Measurements from ENCODE around the gene RTEL1.
A peak's percentile ranks its signal among the peaks of the same experiment; 100 is the strongest.
"Not testable (repeated sequence)": the region's sequence is repeated elsewhere in the genome, so short reads cannot be mapped to it uniquely, and the experiment has no call there.

RTEL1 gene

GRCh38 chr20:63648895-63649589, 9.1 kb upstream of the RTEL1 start:
- Histone ChIP-seq H3K9me3 (ENCODE audit: control insufficient read depth, insufficient read depth, low read depth, low read length) (no peaks in the 10 kb centered on the region), H3K4me1 (ENCODE audit: control insufficient read depth, insufficient read depth, low read length) (no peaks in the 10 kb centered on the region; the same call in 1 of the 2 replicates), H3K36me3 (ENCODE audit: control insufficient read depth in 2 of 2, insufficient read depth in 1 of 2, low read length in 2 of 2) (no peaks in the 10 kb centered on the region), H3K4me3 (ENCODE audit: low read depth, low read length) (no peak overlapping the region), H3K27ac (ENCODE audit: extremely low read depth, low read depth, low read length) (no peak overlapping the region)
- ChIA-PET CTCF (interaction anchor here (0.6 kb wide), 1 partner anchor 22 kb away, joined by 3 read pairs; the partner anchor contains the start of gene GMEB2), POLR2A (interaction anchor here (0.6 to 1.5 kb wide), 3 partner anchors 9 to 22 kb away, joined by 3 to 4 read pairs (median 4); partner anchors contain the start of genes GMEB2 and RTEL1)
- TF ChIP-seq REST (tag by site-specific recombination; IDR thresholded peaks at IDR 0.05) (no peak), ZFP37 (tag by site-specific recombination; IDR thresholded peaks at IDR 0.05) (no peak), GLIS1 (tag by site-specific recombination; IDR thresholded peaks at IDR 0.05) (peak; percentile 34; the same call in 1 of the 2 replicates), PRDM10 (tag by site-specific recombination; IDR thresholded peaks at IDR 0.05) (0 out of 2 replicates have a peak, but pooled peaks have one; percentile 30), ZNF600 (tag by site-specific recombination; IDR thresholded peaks at IDR 0.05) (no peak)

DNA sequence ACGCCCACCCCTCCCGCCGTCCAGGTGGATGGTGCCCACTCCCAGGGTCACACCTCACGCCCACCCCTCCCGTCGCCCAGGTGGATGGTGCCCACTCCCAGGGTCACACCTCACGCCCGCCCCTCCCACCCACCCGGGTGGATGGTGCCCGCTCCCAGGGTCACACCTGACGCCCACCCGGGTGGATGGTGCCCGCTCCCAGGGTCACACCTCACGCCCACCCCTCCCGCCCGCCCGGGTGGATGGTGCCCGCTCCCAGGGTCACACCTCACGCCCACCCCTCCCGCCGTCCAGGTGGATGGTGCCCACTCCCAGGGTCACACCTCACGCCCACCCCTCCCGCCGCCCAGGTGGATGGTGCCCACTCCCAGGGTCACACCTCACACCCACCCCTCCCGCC, 7.6 kb upstream of the RTEL1 start:
- ChIA-PET CTCF (interaction anchor here (1.1 kb wide), 1 partner anchor 31 kb away, joined by 3 read pairs; no protein-coding TSS in a partner anchor), POLR2A (interaction anchor here (0.7 to 1.4 kb wide), 2 partner anchors 23 to 96 kb away, joined by 4 to 5 read pairs; partner anchors contain the start of gene GMEB2)
- not testable (repeated sequence) for H3K27ac ChIP-seq (ENCODE audit: extremely low read depth, low read depth, low read length); H3K4me3 ChIP-seq (ENCODE audit: low read depth, low read length); H3K36me3 ChIP-seq (ENCODE audit: control insufficient read depth in 2 of 2, insufficient read depth in 1 of 2, low read length in 2 of 2); H3K4me1 ChIP-seq (ENCODE audit: control insufficient read depth, insufficient read depth, low read length); H3K9me3 ChIP-seq (ENCODE audit: control insufficient read depth, insufficient read depth, low read depth, low read length)

- Histone ChIP-seq H3K27ac (ENCODE audit: extremely low read depth, low read depth, low read length) (no peak overlapping the region), H3K9me3 (ENCODE audit: control insufficient read depth, insufficient read depth, low read depth, low read length) (no peaks in the 10 kb centered on the region), H3K4me1 (ENCODE audit: control insufficient read depth, insufficient read depth, low read length) (no peaks in the 10 kb centered on the region; the same call in 1 of the 2 replicates), H3K4me3 (ENCODE audit: low read depth, low read length) (0 out of 2 replicates have a peak overlapping the region, but pooled peaks have one; percentile 2), H3K36me3 (ENCODE audit: control insufficient read depth in 2 of 2, insufficient read depth in 1 of 2, low read length in 2 of 2) (no peaks in the 10 kb centered on the region)
- POLR2A ChIA-PET = interaction anchor here (0.6 to 0.9 kb wide), 4 partner anchors 10 to 213 kb away, joined by 3 to 4 read pairs (median 4); partner anchors contain the start of genes GMEB2 and TPD52L2
- CTCF ChIA-PET = interaction anchor here (0.7 to 1.3 kb wide), 2 partner anchors 10 to 428 kb away, joined by 3 read pairs; no protein-coding TSS in a partner anchor
- TF ChIP-seq EGR2 (tag by site-specific recombination; IDR thresholded peaks at IDR 0.05; ENCODE audit: low read depth) = no peak
- no peak for TF ChIP-seq TRIM28 (IDR thresholded peaks at IDR 0.05; ENCODE audit: borderline replicate concordance, low read length)
- TF ChIP-seq SP7 (tag by site-specific recombination; IDR thresholded peaks at IDR 0.05) = peak; percentile 24; the same call in 1 of the 2 replicates
- TF ChIP-seq ZBTB17 (tag by site-specific recombination; IDR thresholded peaks at IDR 0.05) = no peak
- no peak for TF ChIP-seq ZNF654 (tag by site-specific recombination; IDR thresholded peaks at IDR 0.05; ENCODE audit: low read depth)
- TF ChIP-seq GLIS2 (tag by site-specific recombination; IDR thresholded peaks at IDR 0.05) = peak; percentile 48
- no peak for TF ChIP-seq ZNF549 (tag by site-specific recombination; IDR thresholded peaks at IDR 0.05)
- peak; percentile 33; the same call in 1 of the 2 replicates for TF ChIP-seq ZNF341 (tag by site-specific recombination; IDR thresholded peaks at IDR 0.05; ENCODE audit: low read depth)
- no peak for TF ChIP-seq CTCF (tag by site-specific recombination; IDR thresholded peaks at IDR 0.05)
- TF ChIP-seq GLIS1 (tag by site-specific recombination; IDR thresholded peaks at IDR 0.05) = no peak
- no peak for TF ChIP-seq ZNF221 (tag by site-specific recombination; IDR thresholded peaks at IDR 0.05; ENCODE audit: borderline replicate concordance)
- TF ChIP-seq BCL11B (tag by site-specific recombination; IDR thresholded peaks at IDR 0.05; ENCODE audit: low read depth) = no peak
- no peak for TF ChIP-seq PRDM10 (tag by site-specific recombination; IDR thresholded peaks at IDR 0.05)
Observed at GRCh38 chr20:63651942-63652191, 6.2 kb upstream of the RTEL1 start.

Data from HEK293 (cell line).